GM19438 (cell line): Measurements from ENCODE around the gene EBF3.
A peak's percentile ranks its signal among the peaks of the same experiment; 100 is the strongest.

Source experiments
- ATAC-seq: cut with Tn5 transposase; IDR thresholded peaks from one replicate; pipeline ENCODE4 v1.9.1; 2021; ENCODE audit warnings: low read depth; ENCODE audit not compliant: unreplicated experiment

The EBF3 gene

GRCh38 chr10:129894698-129895097 lies 69.4 kb downstream of the EBF3 start:
- ATAC-seq: no peak

GRCh38 chr10:129893104-129894089 lies 70.7 kb downstream of the EBF3 start:
- ATAC-seq: no peak

GRCh38 chr10:129892548-129893052 lies 71.5 kb downstream of the EBF3 start:
- ATAC-seq: no peak

GRCh38 chr10:129891806-129892205 lies 72.3 kb downstream of the EBF3 start:
- ATAC-seq: no peak

- no peak for ATAC-seq
These were observed 73.9 kb downstream of the EBF3 start for GRCh38 chr10:129890170-129890569.

GRCh38 chr10:129888784-129889616 lies 75.1 kb downstream of the EBF3 start:
- ATAC-seq: peak; percentile 78

DNA sequence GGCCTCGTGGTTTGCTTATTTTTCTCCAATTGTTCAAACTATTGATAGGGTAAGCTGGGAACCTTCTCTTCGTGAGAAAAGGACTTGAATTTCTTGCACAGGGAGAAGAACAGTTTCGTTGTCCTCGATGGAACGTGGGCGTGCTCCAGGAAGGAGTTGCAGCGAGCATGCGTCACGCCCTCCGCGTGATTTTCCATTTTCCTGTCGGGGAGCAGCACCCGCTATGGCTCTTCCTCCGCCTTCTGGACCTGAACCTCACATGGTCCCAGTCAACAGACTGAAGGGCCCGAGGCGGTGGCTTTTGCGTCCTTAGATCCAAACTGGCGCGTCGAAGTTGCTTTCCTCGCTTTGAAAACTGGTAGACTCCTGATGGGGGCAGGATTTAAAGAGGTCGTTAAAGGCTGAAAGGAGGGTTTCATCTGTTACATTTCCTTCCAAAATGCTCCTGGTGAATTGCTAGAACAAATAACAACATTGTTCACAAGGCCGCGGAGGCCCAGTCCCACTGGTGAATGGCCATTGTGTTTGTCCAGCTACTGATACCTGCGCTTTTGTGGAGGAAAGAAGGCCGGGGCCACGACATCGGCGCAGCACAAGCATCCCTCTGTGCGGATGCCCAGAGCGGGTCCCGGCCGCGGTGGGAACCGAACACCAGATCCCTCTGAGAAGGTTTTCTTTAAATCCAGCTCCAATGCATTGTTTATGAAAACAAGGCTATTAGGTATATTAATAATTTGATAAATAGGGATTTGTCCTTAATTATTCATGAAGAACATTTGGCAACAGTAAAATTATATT lies 75.9 kb downstream of the EBF3 start:
- no peak for ATAC-seq

- ATAC-seq: no peak
These were observed 76.6 kb downstream of the EBF3 start for GRCh38 chr10:129887381-129887905.

- ATAC-seq: no peak
These were observed 77.8 kb downstream of the EBF3 start for GRCh38 chr10:129886263-129886662.

- ATAC-seq: no peak
These were observed 78.5 kb downstream of the EBF3 start for GRCh38 chr10:129885526-129885925.

- ATAC-seq: no peak
These were observed 79.5 kb downstream of the EBF3 start for GRCh38 chr10:129884398-129885078.

DNA sequence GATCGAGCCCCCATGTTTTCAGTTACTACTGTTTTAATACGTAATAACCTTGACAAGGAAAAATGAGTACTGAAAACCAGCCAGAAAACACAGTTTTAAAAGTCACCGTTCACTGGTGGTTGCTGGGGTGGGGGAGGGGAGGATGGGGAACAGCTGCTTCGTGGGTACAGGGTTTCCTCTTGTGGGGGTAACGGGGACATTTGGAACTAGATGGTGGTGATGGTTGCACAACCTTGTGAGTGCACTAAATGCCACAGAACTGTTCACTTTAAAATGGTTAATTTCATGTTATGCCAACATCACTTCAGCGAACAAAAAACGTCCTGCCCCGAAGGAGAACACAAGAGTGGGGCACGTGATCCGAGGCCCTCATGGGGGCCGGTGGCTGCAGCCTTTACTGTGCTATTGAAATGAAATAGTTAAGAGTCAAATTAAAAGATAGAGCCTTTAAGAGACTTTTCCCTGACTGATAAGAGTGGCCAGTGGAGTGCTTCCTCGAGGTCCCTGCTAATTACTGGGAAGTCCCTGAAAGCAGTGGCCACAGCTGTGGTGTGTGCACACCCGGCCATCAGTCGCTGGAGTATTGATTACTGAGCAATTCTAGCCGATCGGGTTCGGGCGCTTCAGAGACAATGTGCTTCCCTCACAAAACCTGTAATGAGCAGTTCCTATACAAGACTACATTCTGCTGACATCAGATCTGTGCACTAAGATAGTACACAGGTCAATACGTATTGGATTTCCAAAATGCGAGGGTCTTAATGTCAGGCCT lies 80.3 kb downstream of the EBF3 start:
- no peak for ATAC-seq

DNA sequence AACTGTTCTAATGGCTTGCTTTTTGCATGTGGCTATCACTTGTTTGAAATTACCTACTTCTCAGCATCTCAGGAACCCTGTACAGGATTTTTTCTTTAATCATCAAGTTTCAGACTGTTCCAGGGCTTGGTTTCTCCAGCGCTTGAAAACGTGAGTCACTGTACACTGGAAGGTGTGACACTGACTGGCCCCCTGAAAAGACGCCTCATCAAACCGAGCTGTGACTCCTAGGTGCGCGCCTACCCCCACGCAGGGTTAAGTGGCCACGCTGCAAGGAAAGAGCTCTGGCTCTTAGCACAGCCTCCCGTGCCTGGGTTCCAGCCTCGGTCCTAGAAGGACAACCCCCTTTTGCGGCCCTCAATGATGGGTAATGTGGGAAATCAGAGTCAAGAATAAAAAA lies 81.0 kb downstream of the EBF3 start:
- ATAC-seq: no peak

DNA sequence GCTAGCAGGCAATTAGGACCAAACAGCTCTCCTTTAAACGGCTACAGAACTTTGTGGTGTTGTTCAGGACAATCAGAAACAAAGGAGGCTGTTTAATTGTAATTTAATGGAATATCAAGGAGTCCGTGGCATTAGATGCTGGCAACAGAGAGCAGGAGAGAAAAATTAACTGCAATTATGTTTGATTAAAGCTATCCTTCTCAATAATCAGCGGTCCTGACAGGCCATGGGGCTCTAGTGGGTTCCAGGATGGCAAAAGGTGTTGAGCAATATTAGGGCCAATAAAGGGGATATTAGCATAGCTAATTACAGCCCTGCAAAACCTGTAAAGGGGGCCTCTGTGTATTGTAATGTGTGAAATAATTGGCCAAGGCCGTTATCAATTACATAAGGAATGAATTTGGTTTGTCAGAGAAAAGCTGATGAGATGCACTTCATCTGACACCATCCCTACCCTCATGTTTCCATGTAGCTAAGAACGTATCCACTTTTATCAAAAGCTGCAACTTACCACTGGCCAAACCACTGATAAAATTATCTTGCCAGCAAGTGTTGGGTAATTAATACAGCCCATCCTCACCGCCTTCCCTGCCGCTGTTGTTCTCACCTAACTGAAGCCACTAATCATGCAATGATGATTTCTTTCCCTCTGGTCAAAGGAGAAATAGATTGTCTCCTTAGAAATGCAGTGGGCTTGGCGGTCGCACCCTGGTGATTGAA lies 81.6 kb downstream of the EBF3 start:
- ATAC-seq: no peak

DNA sequence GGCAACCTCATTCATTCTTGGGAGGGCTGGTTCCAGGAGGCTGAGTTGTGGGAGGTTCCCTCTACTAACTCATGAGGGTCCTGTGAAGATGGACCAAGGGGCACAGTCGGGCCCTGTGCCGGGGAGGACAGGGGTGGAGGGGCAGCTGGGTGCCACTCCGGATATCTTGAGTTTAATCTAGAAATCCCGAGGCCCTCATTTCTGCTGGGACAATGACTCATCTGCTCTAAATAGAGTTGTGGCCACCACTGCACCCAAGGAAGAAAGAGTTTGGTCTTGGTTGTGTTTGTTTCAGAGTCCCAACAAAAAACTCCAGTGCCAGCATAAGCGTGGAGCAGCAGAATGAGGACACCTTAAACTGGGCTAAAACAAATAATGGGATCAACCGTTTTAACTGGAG lies 82.4 kb downstream of the EBF3 start:
- ATAC-seq: no peak

DNA sequence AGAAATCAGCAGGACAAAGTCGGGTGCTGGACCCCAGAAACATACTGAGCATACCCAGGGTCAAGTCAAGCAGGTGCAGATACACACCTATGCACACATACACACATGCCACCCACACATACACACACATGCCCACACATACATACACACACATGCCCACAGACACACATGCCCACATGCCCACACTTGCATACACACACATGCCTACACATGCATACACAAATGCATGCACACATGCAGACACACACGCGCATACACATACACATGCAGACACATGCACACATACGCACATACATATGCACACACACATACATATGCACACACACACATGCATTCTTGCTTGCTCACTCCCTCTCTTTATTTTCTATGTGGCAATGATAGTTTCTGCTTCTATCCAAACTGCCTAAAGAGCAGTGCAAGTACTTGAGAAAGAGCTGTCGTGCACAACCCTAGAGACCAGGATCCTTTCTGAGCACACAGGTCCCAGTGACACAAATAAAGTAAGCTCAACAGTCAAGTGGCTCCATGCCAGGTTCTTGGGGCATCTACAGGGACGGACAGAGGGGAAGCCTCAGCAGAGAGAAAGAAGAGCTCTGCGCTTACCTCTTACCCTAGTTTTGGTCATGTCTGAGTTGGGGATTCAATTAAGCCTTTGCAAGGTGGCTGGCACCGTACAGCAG lies 83.7 kb downstream of the EBF3 start:
- ATAC-seq: no peak

DNA sequence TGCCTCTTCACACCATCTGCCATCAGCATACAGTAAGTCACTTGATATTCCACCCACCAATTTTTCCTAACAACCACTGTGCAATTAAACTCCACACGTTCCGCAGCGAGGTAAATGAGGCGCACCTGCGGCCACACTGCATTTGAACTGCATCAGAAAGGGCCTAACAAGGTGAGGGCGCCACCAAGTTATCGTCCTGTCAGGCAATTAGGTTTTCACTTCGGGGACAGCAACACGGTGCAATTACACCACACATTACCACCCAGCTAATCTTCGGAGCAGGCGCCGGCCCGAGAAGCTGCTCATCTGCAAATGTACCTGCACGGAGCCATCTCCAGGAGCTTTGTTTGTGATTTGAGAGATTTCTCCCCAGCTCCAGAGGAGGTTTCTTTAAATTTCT lies 84.4 kb downstream of the EBF3 start:
- ATAC-seq: no peak

DNA sequence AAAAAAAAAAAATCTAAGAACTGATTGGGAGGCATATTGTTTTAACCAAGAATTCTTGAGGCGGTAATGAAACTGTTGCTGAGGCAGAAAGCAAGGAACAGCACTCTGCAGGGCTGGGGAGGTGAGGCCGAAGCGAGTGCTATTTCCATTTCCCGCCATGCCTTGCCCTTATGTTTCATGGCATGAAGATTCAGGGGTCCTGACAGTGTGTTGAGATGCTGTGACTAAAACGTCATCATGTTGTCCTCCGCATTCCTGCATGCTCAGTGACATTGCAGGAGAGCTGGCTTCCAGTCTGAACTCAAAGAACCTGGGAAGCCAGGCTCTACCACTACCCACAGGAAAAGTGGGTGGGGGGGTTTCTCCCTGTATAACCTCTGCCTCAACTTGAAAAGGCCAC lies 85.2 kb downstream of the EBF3 start:
- ATAC-seq: no peak
